Kidney (tissue), 14 donors: ENCODE data around the gene PIK3AP1. TPM values are rescaled to one million over a fixed set of nuclear protein-coding genes. Genes with fewer than 3 reads are reported as not detected.
"Not testable (repeated sequence)": the region's sequence is repeated elsewhere in the genome, so short reads cannot be mapped to it uniquely, and the experiment has no call there.

Source experiments
- DNase-seq, 5 donors: peaks; one replicate each; pipeline ENCODE4 v3.0.0-alpha.2; 2013 to 2020
- FAIRE-seq: peaks from 2 replicates; lab custom pipeline; 2012; peaks lifted over from hg19 to GRCh38; lab: Jason Lieb, UNC
- H3K27ac ChIP-seq, 2 donors: one replicate each; pipeline ENCODE4 v1.7.0; 2013; ENCODE audit warnings: low read depth in 2 of 2, low read length in 2 of 2, inconsistent platforms in 1 of 2
- H3K27me3 ChIP-seq: one replicate; pipeline ENCODE4 v1.7.1; 2013; ENCODE audit warnings: low read length, inconsistent platforms; ENCODE audit not compliant: control insufficient read depth, insufficient read depth
- H3K36me3 ChIP-seq, 3 donors: one replicate each; pipeline versions ENCODE4 v1.7.0 to v1.7.1; 2013; ENCODE audit warnings: low read length in 3 of 3, control low read depth in 1 of 3, inconsistent platforms in 1 of 3; ENCODE audit not compliant: insufficient read depth in 3 of 3, control insufficient read depth in 2 of 3
- H3K4me1 ChIP-seq, 3 donors: one replicate each; pipeline versions ENCODE4 v1.7.0 to v1.7.1; 2013; ENCODE audit warnings: low read length in 3 of 3, inconsistent platforms in 1 of 3, low read depth in 1 of 3; ENCODE audit not compliant: control insufficient read depth in 2 of 3, insufficient read depth in 2 of 3
- H3K4me3 ChIP-seq, 3 donors: one replicate each; pipeline versions ENCODE4 v1.7.0 to v1.8.1; 2013; ENCODE audit warnings: low read length in 3 of 3, control low read depth in 1 of 3, inconsistent platforms in 1 of 3
- H3K9ac ChIP-seq, 3 donors: one replicate each; pipeline versions ENCODE4 v1.7.0 to v1.7.1; 2013; ENCODE audit warnings: low read length in 3 of 3, control low read depth in 1 of 3, inconsistent platforms in 1 of 3
- H3K9me3 ChIP-seq, 3 donors: one replicate each; pipeline versions ENCODE4 v1.7.0 to v1.7.1; 2013; ENCODE audit warnings: low read length in 3 of 3, control low read depth in 1 of 3, inconsistent platforms in 1 of 3; ENCODE audit not compliant: control insufficient read depth in 2 of 3, insufficient read depth in 1 of 3
- CTCF ChIP-seq: IDR thresholded peaks from 3 replicates; pipeline ENCODE4 v1.5.1; 2012; ENCODE audit warnings: mild to moderate bottlenecking, moderate library complexity, borderline replicate concordance; ENCODE audit not compliant: insufficient read depth; ENCODE audit errors: extremely low read depth
- intact Hi-C: fragments of 100-400 bp; cut with DNase I; formaldehyde crosslinking; loops from one replicate; pipeline ENCODE4 v1.11.1; 2022
- polyA plus RNA-seq: library from polyadenylated mRNA; stranded (reverse); fragments of 350-450 nt; fragmentation: Illumina TruSeq; extraction: RNeasy Lipid Tissue Mini Kit (QIAGEN cat#74804); gene quantifications from one replicate; pipeline ENCODE4 v1.2.3, GENCODE V29; 2014; ENCODE audit warnings: low read depth, low replicate concordance; ENCODE audit not compliant: insufficient read depth
- total RNA-seq: library from RNA; stranded (reverse); fragmentation: NEBNext Ultra II Directional; extraction: Animal tissue kit (Norgen Biotek cat#: 25700); gene quantifications from one replicate; pipeline ENCODE4 v1.2.1, GENCODE V29; 2021
- donor health status: control.
- donor health status: control.
- donor health status: control.
- donor health status: control.
- donor health status: control.
- donor health status: DM: yes; HTN: yes; CAD: no.
- donor health status: Normal renal cell carcinoma (clear cell type).

Gene PIK3AP1
- total and polyA plus RNA-seq, 2 donors from 2014 or later = 6.5 to 28.4 TPM

- FAIRE-seq (no peak), DNase-seq (no peak)
- TF ChIP-seq CTCF = no peak
- no peak overlapping the region for H3K9ac ChIP-seq
- H3K36me3 ChIP-seq = no peaks in the 10 kb centered on the region
- H3K4me3 ChIP-seq = no peak overlapping the region
- H3K27ac ChIP-seq = no peak overlapping the region
- intact Hi-C loops = no loop called here
- no peaks in the 10 kb centered on the region for H3K9me3 ChIP-seq
- H3K27me3 ChIP-seq = no peaks in the 10 kb centered on the region
- H3K4me1 ChIP-seq = no peaks in the 10 kb centered on the region
Measured at GRCh38 chr10:96683065-96683464, 37.2 kb downstream of the PIK3AP1 start.

DNA sequence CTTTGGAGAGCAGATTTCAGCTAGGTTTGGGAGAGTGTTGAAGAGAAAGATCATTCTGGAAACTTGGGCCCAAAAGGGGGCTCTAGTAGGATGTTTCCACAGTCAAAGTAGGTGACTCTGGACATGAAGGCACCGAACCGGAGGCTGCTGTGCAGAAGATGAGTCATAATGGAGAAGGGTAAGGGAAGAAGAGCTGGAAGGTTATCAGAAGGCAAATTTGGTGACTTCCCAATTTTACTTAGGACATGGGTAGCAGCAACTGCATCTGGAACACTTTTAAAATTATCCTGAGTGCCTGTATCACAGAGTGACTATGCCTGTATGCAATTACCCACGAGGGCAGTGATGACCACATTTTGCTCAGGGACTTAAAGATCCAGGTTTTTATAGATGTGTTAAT lies 38.8 kb downstream of the PIK3AP1 start:
- no peak for TF ChIP-seq CTCF
- no peaks in the 10 kb centered on the region for H3K9me3 ChIP-seq
- no peak for FAIRE-seq
- intact Hi-C loops = no loop called here
- H3K27ac ChIP-seq = no peak overlapping the region
- no peak for DNase-seq
- no peak overlapping the region for H3K9ac ChIP-seq
- no peaks in the 10 kb centered on the region for H3K4me1 ChIP-seq
- H3K36me3 ChIP-seq = no peaks in the 10 kb centered on the region
- no peak overlapping the region for H3K4me3 ChIP-seq
- H3K27me3 ChIP-seq = no peaks in the 10 kb centered on the region

DNA sequence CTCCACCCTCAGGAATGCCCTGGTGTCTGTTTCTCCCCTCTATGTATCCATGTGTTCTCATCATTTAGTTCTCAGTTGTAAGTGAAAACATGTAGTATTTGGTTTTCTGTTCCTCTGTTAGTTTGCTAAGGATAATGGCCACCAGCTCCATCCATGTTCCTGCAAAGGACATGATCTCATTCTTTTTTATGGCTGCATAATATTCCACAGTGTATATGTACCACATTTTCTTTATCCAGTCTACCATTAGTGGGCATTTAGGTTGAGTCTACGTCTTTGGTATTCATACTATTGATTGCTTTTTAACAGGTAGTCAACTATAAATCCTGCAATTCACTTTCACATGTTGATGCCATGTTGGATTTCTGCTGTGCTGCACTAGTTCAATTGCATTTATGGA lies 39.9 kb downstream of the PIK3AP1 start:
- FAIRE-seq, H3K27ac ChIP-seq, H3K4me1 ChIP-seq, DNase-seq, intact Hi-C loops, H3K9ac ChIP-seq, H3K9me3 ChIP-seq, H3K36me3 ChIP-seq, H3K4me3 ChIP-seq, H3K27me3 ChIP-seq: not testable (repeated sequence)

DNA sequence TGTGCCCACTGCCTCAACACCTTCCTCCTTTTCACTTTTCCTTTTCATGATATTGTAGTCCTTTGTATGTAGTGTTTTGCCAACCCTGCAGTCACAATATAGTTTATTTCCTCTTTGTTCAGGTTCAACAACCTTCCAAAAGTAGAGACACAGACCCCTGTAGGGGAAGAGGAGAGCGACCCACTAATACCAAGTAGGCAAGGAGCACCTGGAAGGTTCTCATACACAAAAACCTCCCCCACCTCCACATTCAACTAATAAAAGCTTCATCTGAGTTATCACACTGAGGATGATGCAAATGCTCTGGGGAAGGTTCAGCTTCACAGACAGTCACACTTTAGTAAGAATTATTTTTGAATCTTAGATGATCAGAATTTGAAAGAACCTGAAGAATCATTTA lies 41.6 kb downstream of the PIK3AP1 start:
- H3K9ac ChIP-seq = no peak overlapping the region
- peaks cover 6 to 11% (median 6%) of the 10 kb centered on the region in 3 donors for H3K4me1 ChIP-seq
- TF ChIP-seq CTCF = no peak
- DNase-seq (no peak), FAIRE-seq (no peak)
- H3K27me3 ChIP-seq = no peaks in the 10 kb centered on the region
- H3K27ac ChIP-seq = no peak overlapping the region
- H3K9me3 ChIP-seq = no peaks in the 10 kb centered on the region
- H3K4me3 ChIP-seq = no peak overlapping the region
- no peaks in the 10 kb centered on the region for H3K36me3 ChIP-seq
- intact Hi-C loops = no loop called here
